Breast epithelium (tissue), 4 donors: Measurements from ENCODE around the gene RASAL3. TPM values are rescaled to one million over a fixed set of nuclear protein-coding genes. Genes with fewer than 3 reads are reported as not detected.

Experiments used
- DNase-seq, 2 donors: peaks; one replicate each; pipeline ENCODE4 v3.0.0-alpha.2; 2019; ENCODE audit warnings: low spot score in 2 of 2
- H3K27ac ChIP-seq, 2 donors: fragments of 200-600 bp; sonication (generic) in 1 of 2; one replicate each; pipeline ENCODE4 v1.5.1; 2016 to 2019; ENCODE audit warnings: mild to moderate bottlenecking in 1 of 2
- H3K27me3 ChIP-seq, 2 donors: fragments of 200-600 bp; sonication (generic) in 1 of 2; one replicate each; pipeline versions ENCODE4 v1.5.1 to v1.6.0; 2017 to 2019; ENCODE audit warnings: control low read depth in 1 of 2, mild to moderate bottlenecking in 1 of 2
- H3K36me3 ChIP-seq: fragments of 200-600 bp; one replicate; pipeline ENCODE4 v1.5.1; 2019
- H3K4me1 ChIP-seq, 2 donors: fragments of 200-600 bp; sonication (generic); one replicate each; pipeline ENCODE4 v1.5.1; 2016 to 2019; ENCODE audit warnings: control low read depth in 1 of 2
- H3K4me3 ChIP-seq, 3 donors: fragments of 200-600 bp; sonication (generic); 1 replicate in 2 of 3; 2 replicates in 1 of 3; pipeline ENCODE4 v1.5.1; 2016 to 2019; ENCODE audit warnings: mild to moderate bottlenecking in 3 of 3, moderate library complexity in 2 of 3
- H3K9me3 ChIP-seq, 2 donors: fragments of 200-600 bp; sonication (generic) in 1 of 2; one replicate each; pipeline ENCODE4 v1.5.1; 2016 to 2019; ENCODE audit warnings: control low read depth in 1 of 2
- POLR2A ChIP-seq: fragments of 450-650 bp; IDR thresholded peaks from one replicate; pipeline ENCODE4 v1.6.1; 2016; ENCODE audit warnings: antibody characterized with exemption, mild to moderate bottlenecking, moderate library complexity
- POLR2AphosphoS5 ChIP-seq, 3 donors: sonication (generic); formaldehyde crosslinking; IDR thresholded peaks; one replicate each; pipeline ENCODE4 v1.6.1; 2017; ENCODE audit warnings: antibody characterized with exemption in 3 of 3
- intact Hi-C: fragments of 100-400 bp; cut with DNase I; formaldehyde crosslinking; loops from one replicate; pipeline ENCODE4 v1.15.1; 2023; ENCODE audit warnings: low total_unique reads
- total RNA-seq, 3 donors: library from RNA; depleted of rRNA; stranded (reverse); fragments of >200 nt; gene quantifications; one replicate each; pipeline ENCODE4 v1.1.0, GENCODE V29; 2016
- TF ChIP-seq, protein P1 (sequence below), 3 donors: fragments of 450-650 bp; IDR thresholded peaks; one replicate each; pipeline ENCODE4 v1.5.1; 2016 to 2017; ENCODE audit warnings: antibody characterized with exemption in 3 of 3, mild to moderate bottlenecking in 3 of 3, moderate library complexity in 3 of 3

RASAL3 gene
- total RNA-seq, 3 donors from 2014 or later, result 1.8 to 5.9 (median 3.4) TPM

DNA sequence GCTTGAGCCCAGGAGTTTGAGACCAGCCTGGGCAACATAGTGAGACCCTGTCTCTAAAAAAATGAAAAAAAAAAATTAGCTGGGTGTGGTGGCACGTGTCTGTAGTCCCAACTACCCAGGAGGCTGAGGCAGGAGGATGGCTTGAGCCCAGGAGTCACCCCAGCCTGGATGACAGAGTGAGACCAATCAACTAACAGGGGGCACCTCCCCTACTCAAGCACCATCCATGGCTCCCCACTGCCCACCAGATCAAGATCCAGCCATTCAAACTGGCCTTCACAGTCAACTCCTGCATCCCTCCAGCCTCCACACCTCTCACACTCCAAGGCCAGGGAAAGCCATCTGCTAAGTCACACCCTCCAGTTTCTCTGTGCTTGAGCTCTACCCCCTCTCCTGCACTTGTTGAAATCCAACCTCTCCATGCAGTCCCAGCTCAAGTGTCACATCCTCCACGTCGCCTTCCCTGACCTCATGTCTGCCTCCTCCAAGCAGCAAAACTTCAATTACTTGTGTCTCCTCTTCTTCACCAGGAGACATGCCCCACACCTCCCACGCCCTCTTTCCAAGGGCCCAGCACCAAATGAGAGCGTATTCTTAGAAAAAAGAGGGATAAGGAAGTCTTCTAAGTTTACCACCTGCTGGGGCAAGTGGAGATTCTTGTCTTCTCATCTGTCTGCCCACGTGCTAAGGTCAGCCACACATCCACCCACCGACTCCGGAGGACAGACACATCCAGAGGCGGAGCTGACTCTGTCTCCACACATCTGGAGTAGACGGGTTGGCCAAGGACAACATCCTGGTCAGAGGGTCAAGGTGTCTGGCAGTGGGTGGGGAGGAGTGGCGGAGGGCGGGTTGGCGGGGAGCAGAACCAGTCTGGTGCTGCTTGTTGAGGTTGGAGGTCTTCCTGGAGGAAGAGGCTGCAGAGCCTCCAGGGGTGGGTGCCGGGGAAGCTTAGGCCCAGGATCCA, 43.0 kb upstream of the RASAL3 start:
- no peaks in the 10 kb centered on the region for H3K36me3 ChIP-seq
- intact Hi-C loops, result no loop called here
- no peak for TF ChIP-seq POLR2A
- TF ChIP-seq POLR2AphosphoS5 (IDR thresholded peaks at IDR 0.05), result no peak
- TF ChIP-seq, protein P1, sequence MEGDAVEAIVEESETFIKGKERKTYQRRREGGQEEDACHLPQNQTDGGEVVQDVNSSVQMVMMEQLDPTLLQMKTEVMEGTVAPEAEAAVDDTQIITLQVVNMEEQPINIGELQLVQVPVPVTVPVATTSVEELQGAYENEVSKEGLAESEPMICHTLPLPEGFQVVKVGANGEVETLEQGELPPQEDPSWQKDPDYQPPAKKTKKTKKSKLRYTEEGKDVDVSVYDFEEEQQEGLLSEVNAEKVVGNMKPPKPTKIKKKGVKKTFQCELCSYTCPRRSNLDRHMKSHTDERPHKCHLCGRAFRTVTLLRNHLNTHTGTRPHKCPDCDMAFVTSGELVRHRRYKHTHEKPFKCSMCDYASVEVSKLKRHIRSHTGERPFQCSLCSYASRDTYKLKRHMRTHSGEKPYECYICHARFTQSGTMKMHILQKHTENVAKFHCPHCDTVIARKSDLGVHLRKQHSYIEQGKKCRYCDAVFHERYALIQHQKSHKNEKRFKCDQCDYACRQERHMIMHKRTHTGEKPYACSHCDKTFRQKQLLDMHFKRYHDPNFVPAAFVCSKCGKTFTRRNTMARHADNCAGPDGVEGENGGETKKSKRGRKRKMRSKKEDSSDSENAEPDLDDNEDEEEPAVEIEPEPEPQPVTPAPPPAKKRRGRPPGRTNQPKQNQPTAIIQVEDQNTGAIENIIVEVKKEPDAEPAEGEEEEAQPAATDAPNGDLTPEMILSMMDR (IDR thresholded peaks at IDR 0.05), result no peak
- no peak for DNase-seq
- no peaks in the 10 kb centered on the region for H3K9me3 ChIP-seq
- H3K4me1 ChIP-seq, result peaks cover 0 to 3% of the 10 kb centered on the region in 2 donors
- peaks cover 0 to 35% of the 10 kb centered on the region in 2 donors for H3K27me3 ChIP-seq
- no peak overlapping the region for H3K4me3 ChIP-seq
- H3K27ac ChIP-seq, result no peak overlapping the region

GRCh38 chr19:15506074-15506571, 41.8 kb upstream of the RASAL3 start:
- Histone ChIP-seq H3K36me3 (no peaks in the 10 kb centered on the region), H3K4me1 (peaks cover 0 to 3% of the 10 kb centered on the region in 2 donors), H3K27ac (no peak overlapping the region), H3K4me3 (no peak overlapping the region), H3K9me3 (no peaks in the 10 kb centered on the region), H3K27me3 (peaks cover 0 to 35% of the 10 kb centered on the region in 2 donors)
- intact Hi-C loops, result no loop called here
- DNase-seq, result no peak
- TF ChIP-seq POLR2A, result no peak
- TF ChIP-seq, protein P1 (IDR thresholded peaks at IDR 0.05), result no peak
- TF ChIP-seq POLR2AphosphoS5 (IDR thresholded peaks at IDR 0.05), result no peak

DNA sequence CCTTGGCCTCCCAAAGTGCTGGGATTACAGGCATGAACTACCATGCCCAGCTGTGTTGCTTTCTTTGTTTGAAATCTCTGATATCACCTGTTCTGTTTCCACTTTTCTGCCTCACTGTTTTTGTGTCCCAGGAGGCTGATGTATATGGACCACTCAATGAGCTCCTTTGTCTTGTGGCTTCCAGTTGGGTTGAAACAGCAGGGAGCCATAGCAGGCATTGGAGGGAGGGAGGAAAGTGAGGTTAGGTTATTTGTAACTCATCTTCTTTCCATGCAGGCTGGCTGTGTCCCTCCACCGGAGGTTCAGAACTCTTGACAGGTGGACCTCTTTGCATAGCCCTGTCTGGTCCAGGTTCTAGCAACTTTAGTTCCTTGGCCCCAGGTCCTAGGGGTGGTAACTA, 37.9 kb upstream of the RASAL3 start:
- Histone ChIP-seq H3K4me3 (no peak overlapping the region), H3K4me1 (no peaks in the 10 kb centered on the region), H3K27ac (no peak overlapping the region), H3K36me3 (no peaks in the 10 kb centered on the region), H3K9me3 (no peaks in the 10 kb centered on the region), H3K27me3 (peaks cover 0 to under 1% of the 10 kb centered on the region in 2 donors)
- intact Hi-C loops, result no loop called here
- no peak for TF ChIP-seq POLR2A
- TF ChIP-seq POLR2AphosphoS5 (IDR thresholded peaks at IDR 0.05), result no peak
- TF ChIP-seq, protein P1 (IDR thresholded peaks at IDR 0.05), result no peak
- DNase-seq, result no peak

GRCh38 chr19:15501596-15501995, 37.3 kb upstream of the RASAL3 start:
- H3K27me3 ChIP-seq, result no peaks in the 10 kb centered on the region
- intact Hi-C loops, result no loop called here
- no peak for DNase-seq
- H3K27ac ChIP-seq, result no peak overlapping the region
- no peaks in the 10 kb centered on the region for H3K9me3 ChIP-seq
- TF ChIP-seq, protein P1 (IDR thresholded peaks at IDR 0.05), result no peak
- TF ChIP-seq POLR2AphosphoS5 (IDR thresholded peaks at IDR 0.05) (no peak), POLR2A (no peak)
- no peaks in the 10 kb centered on the region for H3K4me1 ChIP-seq
- H3K36me3 ChIP-seq, result no peaks in the 10 kb centered on the region
- no peak overlapping the region for H3K4me3 ChIP-seq

DNA sequence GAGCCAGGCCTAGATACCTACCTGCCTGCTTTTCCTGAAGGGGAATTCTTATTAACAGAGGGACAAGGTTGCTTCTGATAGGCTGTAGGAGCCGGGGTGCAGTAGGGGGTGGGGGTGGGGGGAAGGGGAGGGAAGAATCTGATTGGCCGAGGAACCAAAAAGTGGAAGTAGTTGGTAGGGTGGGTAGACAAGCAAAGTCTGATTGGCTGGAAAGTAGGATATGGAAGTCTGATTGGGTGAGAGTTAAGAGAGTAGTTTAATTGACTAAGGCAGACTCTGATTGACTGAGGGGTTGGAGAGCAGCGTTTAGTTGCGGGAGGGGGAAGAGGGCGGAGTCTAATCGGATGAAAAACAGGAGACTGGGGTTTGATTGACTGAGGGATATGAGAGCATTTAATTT, 34.6 kb upstream of the RASAL3 start:
- DNase-seq, result no peak
- Histone ChIP-seq H3K27me3 (no peaks in the 10 kb centered on the region), H3K4me1 (no peaks in the 10 kb centered on the region), H3K9me3 (no peaks in the 10 kb centered on the region), H3K36me3 (no peaks in the 10 kb centered on the region), H3K4me3 (no peak overlapping the region), H3K27ac (no peak overlapping the region)
- TF ChIP-seq POLR2A, result no peak
- TF ChIP-seq, protein P1 (IDR thresholded peaks at IDR 0.05), result no peak
- TF ChIP-seq POLR2AphosphoS5 (IDR thresholded peaks at IDR 0.05), result no peak
- intact Hi-C loops, result no loop called here
